Activated CD8-positive, alpha-beta memory T cell treated with anti-CD3 and anti-CD28 coated beads, Interleukin-2, amount 10 ng/mL, durations not matched to agents 7 days and 5 days (primary cell): ENCODE measurements around the gene ZNF343. TPM values are rescaled to one million over a fixed set of nuclear protein-coding genes. Genes with fewer than 3 reads are reported as not detected.

Experiments used
- ATAC-seq: fragments of 150-1000 bp; cut with Tn5 transposase; one replicate; pipeline ENCODE4 v1.10.0; 2021; ENCODE audit warnings: moderate library complexity
- CTCF ChIA-PET: fragments of 350-600 bp; sonication (Branson Sonifier 250); formaldehyde crosslinking; loops from one replicate; lab custom pipeline; 2021; ENCODE audit warnings: antibody characterized with exemption; lab: Charles Lee
- DNase-seq: peaks from one replicate; pipeline ENCODE4 v3.0.0-alpha.2; 2020
- H3K27ac Mint-ChIP-seq: one replicate; pipeline ENCODE4 v1.8.0; 2021; ENCODE audit warnings: mild to moderate bottlenecking, mixed read lengths
- H3K27me3 Mint-ChIP-seq: one replicate; pipeline ENCODE4 v1.8.0; 2021; ENCODE audit warnings: mixed read lengths
- H3K36me3 Mint-ChIP-seq: one replicate; pipeline ENCODE4 v1.8.0; 2021; ENCODE audit warnings: mild to moderate bottlenecking, mixed read lengths
- H3K4me1 Mint-ChIP-seq: one replicate; pipeline ENCODE4 v1.8.0; 2021; ENCODE audit warnings: mixed read lengths
- H3K4me3 Mint-ChIP-seq: one replicate; pipeline ENCODE4 v1.8.0; 2021; ENCODE audit warnings: mild to moderate bottlenecking, moderate library complexity, mixed read lengths
- H3K9me3 Mint-ChIP-seq: one replicate; pipeline ENCODE4 v1.8.0; 2022; ENCODE audit warnings: low read depth, mixed read lengths
- total RNA-seq, 2 experiments: library from RNA; stranded (reverse); gene quantifications; one replicate each; pipeline ENCODE4 v1.2.3, GENCODE V29; 2021

Gene ZNF343
- 10 to 100 TPM in 1 of 2 experiments, 1 to 10 TPM in 1; 7.0 to 10.3 TPM for total RNA-seq

DNA sequence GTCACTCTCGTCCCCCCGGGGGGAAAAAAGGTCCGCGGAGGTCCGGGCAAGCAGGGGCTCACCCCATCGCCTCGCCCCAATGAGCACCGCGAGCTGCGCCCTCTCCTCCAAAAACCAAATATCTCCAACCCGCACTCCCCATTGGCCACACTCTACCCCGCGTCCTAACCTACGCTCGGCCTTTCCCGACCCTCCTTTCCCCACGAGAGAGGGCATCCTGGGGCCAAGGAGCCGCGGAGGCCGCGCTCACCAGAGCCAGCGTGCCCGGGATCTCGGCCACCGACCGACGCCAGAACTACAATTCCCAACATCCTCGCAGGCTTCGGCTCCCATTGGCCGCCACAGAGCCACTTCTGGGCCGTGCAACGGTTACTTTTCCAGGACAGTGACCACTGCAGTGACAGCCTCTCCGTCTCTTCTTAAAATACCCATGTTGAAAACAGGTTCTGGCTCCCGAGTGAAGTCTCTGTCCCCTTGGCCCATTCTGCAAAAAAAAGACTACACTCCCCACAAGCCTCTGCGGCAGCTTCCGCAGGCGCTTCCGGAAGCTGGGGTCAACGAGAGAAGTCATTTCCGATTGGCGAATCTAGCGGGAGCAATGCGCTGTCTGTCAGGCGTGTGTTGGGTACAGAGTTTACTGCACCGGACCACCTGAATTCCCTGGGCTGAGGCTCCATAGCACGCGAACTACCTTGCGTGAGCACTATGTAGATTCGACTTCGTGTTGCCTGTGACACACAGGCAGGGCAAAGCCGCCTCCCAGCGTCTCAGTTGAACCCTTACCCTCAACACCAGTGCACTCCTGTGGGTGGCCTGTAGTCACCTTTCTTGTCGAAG is at the start of gene ZNF343:
Gene ZNF343, minus strand, starts transcription at position 285 of the 837 bp plus-strand sequence. CDS start 15,020 bp downstream, outside the sequence.
- Mint-ChIP-seq H3K4me1 (peaks cover 20% of the 10 kb centered on the region), H3K36me3 (peaks cover 5% of the 10 kb centered on the region), H3K27ac (peak within 1 kb of the TSS; percentile 96), H3K4me3 (peak within 1 kb of the TSS; percentile 96), H3K27me3 (peaks cover 24% of the 10 kb centered on the region), H3K9me3 (no peaks in the 10 kb centered on the region)
- peak; percentile 97 for ATAC-seq
- CTCF ChIA-PET: interaction anchor here (0.9 to 9.6 kb wide), 4 partner anchors 13 to 142 kb away, joined by 3 to 109 read pairs (median 3); partner anchors contain the start of gene SNRPB
- peak; percentile 89 for DNase-seq

DNA sequence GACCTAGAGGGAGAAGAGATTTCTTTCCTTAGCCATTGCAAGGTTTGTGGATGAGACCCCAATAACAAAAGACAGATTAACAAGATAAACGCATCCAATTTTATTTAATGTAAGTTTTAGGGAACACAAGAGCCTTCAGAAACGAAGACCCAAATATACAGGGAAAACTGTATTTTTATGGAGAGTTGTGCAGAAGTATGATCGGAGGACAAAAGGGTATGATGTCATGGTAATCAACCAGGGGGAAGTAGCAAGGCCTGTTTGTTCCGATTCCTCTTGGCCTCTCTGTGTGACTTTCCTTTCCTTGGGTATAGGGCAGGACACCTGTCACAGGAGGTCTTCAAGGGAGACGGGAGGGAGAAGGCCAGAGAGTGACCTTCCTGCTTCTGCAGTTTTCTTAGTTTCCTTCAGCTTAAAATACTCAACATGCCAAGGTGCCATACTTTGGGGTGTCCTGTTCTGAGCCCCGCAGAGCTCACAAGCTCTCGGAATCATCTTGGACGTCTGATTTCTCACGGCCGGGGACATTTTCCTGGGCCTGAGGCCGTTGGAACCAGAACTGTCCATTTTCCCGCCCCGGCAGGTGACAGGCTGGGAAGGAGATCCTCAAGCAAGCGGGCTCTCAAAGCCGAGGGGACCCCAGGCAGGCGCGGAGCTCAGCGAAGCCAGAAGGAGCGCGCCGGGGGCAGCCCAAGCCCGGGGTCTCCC is 49.3 kb upstream of the ZNF343 start:
- Mint-ChIP-seq H3K4me1 (no peaks in the 10 kb centered on the region), H3K4me3 (no peak overlapping the region), H3K9me3 (no peaks in the 10 kb centered on the region), H3K27ac (no peak overlapping the region), H3K27me3 (peaks cover 70% of the 10 kb centered on the region), H3K36me3 (no peaks in the 10 kb centered on the region)
- ATAC-seq (no peak), DNase-seq (no peak)
- CTCF ChIA-PET: no interaction called here

DNA sequence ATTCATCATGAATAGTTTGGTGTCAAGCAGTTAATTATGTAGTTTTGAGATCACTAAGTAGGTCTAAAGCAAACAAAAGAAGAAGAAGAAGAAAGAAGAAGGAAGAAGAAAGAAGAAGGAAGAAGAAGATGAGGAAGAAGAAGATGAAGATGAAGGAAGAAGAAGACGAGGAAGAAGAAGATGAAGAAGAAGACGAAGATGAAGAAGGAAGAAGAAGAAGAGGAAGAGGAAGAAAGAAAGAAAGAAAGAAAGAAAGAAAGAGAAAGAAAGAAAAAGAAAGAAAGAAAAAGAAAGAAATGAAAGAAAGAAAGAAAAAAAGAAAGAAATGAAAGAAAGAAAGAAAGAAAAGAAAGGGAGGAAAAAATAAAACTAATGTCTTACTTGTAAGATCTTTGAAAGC is 36.9 kb upstream of the ZNF343 start:
- Mint-ChIP-seq H3K36me3 (no peaks in the 10 kb centered on the region), H3K27ac (no peak overlapping the region), H3K9me3 (no peaks in the 10 kb centered on the region), H3K4me1 (no peaks in the 10 kb centered on the region), H3K4me3 (no peak overlapping the region), H3K27me3 (peaks cover 51% of the 10 kb centered on the region)
- CTCF ChIA-PET: no interaction called here
- no peak for ATAC-seq
- no peak for DNase-seq

DNA sequence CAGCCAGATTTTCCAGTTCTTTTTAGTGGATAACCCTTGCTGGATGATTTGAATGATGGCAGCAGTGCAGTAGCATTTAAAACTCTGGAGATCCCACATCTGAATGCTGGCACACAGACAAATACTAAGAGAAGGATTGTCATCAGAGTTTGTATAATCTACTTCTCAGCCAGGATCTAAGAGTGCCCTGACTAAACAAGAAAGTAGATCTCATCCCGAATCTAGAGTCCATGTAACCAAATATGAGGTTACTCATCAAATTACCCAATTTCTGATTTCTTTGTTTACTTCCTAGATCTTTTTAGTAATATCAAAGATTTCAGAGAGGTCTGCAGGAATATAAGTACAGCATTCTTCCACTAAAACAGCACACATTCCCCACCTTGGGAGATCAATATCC is 35.5 kb upstream of the ZNF343 start:
- H3K4me1 Mint-ChIP-seq: no peaks in the 10 kb centered on the region
- peaks cover 50% of the 10 kb centered on the region for H3K27me3 Mint-ChIP-seq
- no peak overlapping the region for H3K4me3 Mint-ChIP-seq
- H3K36me3 Mint-ChIP-seq: no peaks in the 10 kb centered on the region
- CTCF ChIA-PET: no interaction called here
- no peaks in the 10 kb centered on the region for H3K9me3 Mint-ChIP-seq
- ATAC-seq: no peak
- DNase-seq: no peak
- no peak overlapping the region for H3K27ac Mint-ChIP-seq

DNA sequence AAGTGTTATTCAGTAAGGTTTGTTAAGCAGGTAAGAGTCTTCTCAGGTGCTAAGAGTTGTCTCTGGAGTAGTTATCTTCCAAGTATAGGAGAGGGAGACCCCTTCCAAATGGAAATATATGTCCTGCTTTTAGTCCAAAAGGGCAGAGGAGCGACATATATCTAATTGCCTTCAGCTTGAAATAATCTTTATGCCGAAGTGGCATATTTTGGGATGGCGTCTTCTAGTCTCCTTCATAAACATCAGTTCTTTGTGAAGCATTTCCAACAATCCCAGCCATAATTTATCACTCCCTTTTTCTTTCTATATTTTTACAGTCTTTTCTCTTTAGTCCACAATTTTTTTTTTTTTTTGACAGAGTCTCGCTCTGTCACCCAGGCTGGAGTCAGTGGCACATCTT is 33.6 kb upstream of the ZNF343 start:
- DNase-seq (no peak), ATAC-seq (no peak)
- Mint-ChIP-seq H3K36me3 (no peaks in the 10 kb centered on the region), H3K27ac (no peak overlapping the region), H3K27me3 (peaks cover 59% of the 10 kb centered on the region), H3K9me3 (no peaks in the 10 kb centered on the region), H3K4me1 (no peaks in the 10 kb centered on the region), H3K4me3 (no peak overlapping the region)
- CTCF ChIA-PET: no interaction called here

DNA sequence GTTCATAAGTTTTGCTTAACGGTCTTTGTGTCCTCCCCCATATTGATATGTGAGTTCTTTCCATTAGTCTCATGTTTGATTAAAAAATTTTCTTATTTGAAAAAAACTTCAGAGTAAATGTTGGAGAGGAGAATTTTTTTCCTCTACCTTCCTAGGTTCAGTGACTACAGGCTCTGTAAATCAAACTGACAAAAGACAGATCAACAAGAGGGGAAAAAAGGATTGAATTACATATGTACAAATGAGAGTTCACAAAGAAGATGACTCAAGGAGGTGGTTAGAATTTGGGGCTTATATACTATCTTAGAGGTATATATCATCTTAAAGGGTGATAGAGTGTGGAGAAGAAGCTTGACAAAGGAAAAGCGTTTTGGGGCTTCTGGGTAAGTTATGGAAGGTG is 33.2 kb upstream of the ZNF343 start:
- Mint-ChIP-seq H3K36me3 (no peaks in the 10 kb centered on the region), H3K4me1 (no peaks in the 10 kb centered on the region), H3K4me3 (no peak overlapping the region), H3K9me3 (no peaks in the 10 kb centered on the region), H3K27me3 (peaks cover 56% of the 10 kb centered on the region), H3K27ac (no peak overlapping the region)
- no peak for ATAC-seq
- CTCF ChIA-PET: interaction anchor here (3.0 kb wide), 1 partner anchor 20 kb away, joined by 12 read pairs; no protein-coding TSS in a partner anchor
- DNase-seq: no peak

DNA sequence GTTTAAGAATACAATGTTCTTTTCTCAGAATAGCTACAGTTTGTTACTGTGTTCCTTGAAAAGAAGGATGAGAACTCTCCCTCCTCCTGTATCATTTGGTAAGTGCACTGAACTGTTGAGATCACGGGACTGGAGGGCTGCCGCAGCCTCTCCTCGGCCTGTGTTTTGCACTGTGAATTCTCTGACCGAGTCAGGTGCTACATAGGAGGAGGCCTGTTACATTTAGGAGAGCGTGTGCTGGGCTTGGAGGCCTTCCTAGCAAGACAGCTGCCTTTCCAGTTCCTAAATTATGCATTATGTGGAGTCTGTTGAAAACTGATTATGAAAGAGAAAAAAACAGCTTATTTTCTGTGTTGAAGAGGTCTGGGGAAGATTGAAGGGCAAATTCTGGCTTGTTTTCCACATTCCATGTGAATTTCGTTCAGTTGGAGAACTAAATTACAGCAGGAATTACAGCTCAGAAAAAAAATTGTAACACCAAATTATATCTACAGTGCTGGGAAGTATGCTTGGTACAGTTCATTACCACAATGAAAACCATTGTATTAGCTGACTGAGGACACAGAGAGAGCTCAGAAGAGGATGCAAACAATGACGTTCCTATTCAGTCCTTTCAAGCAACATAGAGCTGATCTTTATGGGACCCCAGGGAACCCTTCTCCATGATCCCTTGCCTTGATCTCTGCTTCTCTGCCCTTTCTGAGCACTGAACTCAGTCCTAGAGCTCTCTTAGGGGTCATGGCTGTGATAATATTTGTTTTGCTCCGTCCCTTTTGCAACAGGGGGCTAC is 30.4 kb upstream of the ZNF343 start:
- Mint-ChIP-seq H3K36me3 (no peaks in the 10 kb centered on the region), H3K4me3 (no peak overlapping the region), H3K9me3 (no peaks in the 10 kb centered on the region), H3K27ac (no peak overlapping the region), H3K27me3 (peaks cover 46% of the 10 kb centered on the region), H3K4me1 (no peaks in the 10 kb centered on the region)
- CTCF ChIA-PET: interaction anchor here (0.6 to 3.0 kb wide), 3 partner anchors 8 to 17 kb away, joined by 3 to 12 read pairs (median 3); no protein-coding TSS in a partner anchor
- ATAC-seq (no peak), DNase-seq (no peak)

DNA sequence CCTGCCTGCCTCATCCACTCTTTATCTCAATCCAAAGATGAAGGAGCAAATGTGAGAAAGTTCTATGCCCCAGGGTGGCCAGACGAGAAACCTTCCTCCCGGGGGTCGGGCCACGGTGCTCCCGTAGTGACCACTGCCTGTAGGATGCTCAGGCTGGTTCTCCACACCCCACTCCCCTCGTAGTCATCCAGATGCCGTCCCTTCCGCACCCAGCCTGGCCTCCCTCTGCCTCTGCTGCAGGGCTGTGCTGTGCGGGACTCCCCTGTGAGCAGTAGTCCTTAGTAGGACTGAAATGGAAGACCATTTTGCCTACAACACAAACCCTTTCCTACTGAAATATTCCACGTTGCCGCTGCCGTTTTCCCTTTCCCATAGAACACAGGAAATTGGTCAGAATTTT is 29.6 kb upstream of the ZNF343 start:
- Mint-ChIP-seq H3K27ac (no peak overlapping the region), H3K4me3 (no peak overlapping the region), H3K27me3 (peaks cover 48% of the 10 kb centered on the region), H3K9me3 (no peaks in the 10 kb centered on the region), H3K36me3 (no peaks in the 10 kb centered on the region), H3K4me1 (no peaks in the 10 kb centered on the region)
- ATAC-seq (no peak), DNase-seq (no peak)
- CTCF ChIA-PET: no interaction called here

DNA sequence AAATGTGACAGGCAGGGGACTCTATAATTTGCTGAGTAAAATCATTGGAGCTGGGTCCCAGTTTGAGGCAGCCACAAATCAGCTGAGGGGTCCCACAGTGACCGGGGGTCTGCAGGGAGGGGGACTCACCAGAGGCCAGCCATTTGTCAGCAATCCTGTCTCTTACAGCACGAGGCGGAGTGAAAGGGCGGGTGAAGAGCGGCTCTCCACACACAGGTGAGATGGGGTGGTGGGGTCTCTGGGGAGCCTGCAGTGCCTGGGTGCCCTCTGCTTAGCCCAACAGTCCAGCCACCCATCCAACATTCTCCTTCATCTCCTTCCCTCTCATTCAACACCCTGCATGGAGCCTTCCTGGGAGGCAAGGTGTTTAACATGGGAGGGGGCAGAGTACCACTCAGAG is 28.4 kb upstream of the ZNF343 start:
- no peak overlapping the region for H3K4me3 Mint-ChIP-seq
- ATAC-seq: no peak
- no peaks in the 10 kb centered on the region for H3K4me1 Mint-ChIP-seq
- H3K36me3 Mint-ChIP-seq: no peaks in the 10 kb centered on the region
- no peak overlapping the region for H3K27ac Mint-ChIP-seq
- H3K9me3 Mint-ChIP-seq: no peaks in the 10 kb centered on the region
- H3K27me3 Mint-ChIP-seq: peaks cover 46% of the 10 kb centered on the region
- CTCF ChIA-PET: no interaction called here
- DNase-seq: no peak

DNA sequence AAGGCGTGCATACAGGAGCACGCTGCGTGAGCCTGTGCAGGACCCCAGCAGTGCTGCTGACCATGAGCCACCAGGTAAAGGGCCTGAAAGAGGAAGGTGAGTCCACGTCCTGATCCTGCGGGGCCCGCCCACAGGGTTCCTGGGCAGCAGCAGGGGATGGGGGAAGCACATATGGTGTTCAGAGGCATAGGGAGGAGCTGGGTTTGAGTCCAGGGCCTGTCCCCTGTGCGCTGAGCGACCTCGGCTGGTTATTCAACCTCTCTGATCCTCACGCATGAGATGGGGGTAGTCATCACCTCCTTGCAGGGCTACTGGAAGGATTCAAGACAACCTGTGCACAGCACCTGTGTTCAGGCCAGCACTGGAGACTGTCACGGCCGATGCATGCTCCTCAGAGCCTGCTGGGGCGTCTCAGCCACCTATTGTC is 27.9 kb upstream of the ZNF343 start, which contains the start of gene TMC2:
Gene TMC2, plus strand, starts transcription at position 14 of the 427 bp plus-strand sequence. Its CDS starts 49 bp downstream, at position 63.
- Mint-ChIP-seq H3K27ac (no peak within 1 kb of the TSS), H3K36me3 (no peaks in the 10 kb centered on the region), H3K9me3 (no peaks in the 10 kb centered on the region), H3K4me1 (no peaks in the 10 kb centered on the region), H3K27me3 (peaks cover 45% of the 10 kb centered on the region), H3K4me3 (no peak within 1 kb of the TSS)
- DNase-seq (no peak), ATAC-seq (no peak)
- CTCF ChIA-PET: no interaction called here

DNA sequence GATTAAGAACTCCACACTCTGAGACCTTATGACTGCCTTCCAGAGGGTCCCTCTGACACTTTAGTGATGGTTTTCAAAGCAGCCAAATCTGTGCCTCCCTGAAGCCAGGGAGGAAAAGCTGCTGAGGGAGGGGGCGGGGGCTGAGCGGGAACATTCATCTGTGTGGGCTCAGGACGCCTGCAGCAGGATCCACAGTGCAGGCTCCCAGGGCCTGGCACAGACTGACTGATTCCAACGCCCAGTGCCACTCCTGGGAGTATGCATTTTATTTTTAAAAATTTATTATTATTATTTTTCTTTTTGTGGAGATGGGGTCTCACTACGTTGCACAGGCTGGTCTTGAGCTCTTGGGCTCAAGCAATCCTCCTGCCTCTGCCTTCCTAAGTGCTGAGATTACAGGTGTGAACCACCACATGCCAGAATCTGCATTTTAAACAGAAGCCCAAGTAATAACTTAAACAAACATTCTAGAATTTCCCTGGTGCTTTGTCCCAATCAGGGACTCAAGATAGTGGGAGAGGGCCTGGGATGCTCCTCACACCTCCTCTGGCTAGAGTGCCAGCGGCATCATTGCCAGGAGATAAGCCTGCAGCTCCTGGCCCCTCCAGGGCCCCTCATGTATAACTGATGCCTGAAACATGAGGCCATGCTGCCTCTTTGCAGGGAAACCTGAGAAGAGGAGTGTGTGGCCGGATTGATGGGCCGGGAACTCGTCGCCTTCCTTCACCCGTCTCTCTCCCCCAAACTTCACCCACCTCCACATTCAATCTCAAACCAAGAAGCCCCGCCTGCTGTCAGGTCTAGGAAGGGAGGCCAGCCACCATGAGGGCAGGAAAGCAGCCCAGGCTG is 27.2 kb upstream of the ZNF343 start:
- ATAC-seq: no peak
- no peak overlapping the region for H3K27ac Mint-ChIP-seq
- no peaks in the 10 kb centered on the region for H3K36me3 Mint-ChIP-seq
- H3K4me3 Mint-ChIP-seq: no peak overlapping the region
- H3K27me3 Mint-ChIP-seq: peaks cover 44% of the 10 kb centered on the region
- no peak for DNase-seq
- no peaks in the 10 kb centered on the region for H3K4me1 Mint-ChIP-seq
- no peaks in the 10 kb centered on the region for H3K9me3 Mint-ChIP-seq
- CTCF ChIA-PET: no interaction called here

DNA sequence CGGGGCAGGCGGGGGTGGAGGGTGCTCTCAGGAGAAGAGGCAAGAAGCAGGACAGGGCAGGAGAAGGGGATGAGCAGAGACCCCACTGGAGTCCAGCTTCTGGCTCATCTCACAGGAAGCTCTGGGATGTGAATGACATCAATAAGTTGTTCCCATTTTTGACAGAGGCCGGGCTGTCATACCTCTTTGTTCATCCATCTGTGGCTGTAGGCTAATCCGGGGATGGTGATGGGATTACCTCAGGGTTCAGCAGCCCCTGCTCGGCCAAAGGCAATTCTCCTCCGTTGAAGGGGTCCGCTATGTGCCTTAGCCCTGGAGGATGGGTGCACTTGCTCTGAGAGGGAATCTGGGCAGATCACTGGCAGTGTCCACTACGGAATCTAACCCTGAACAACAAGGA is 24.4 kb upstream of the ZNF343 start:
- peaks cover 27% of the 10 kb centered on the region for H3K27me3 Mint-ChIP-seq
- H3K27ac Mint-ChIP-seq: no peak overlapping the region
- ATAC-seq (no peak), DNase-seq (no peak)
- H3K9me3 Mint-ChIP-seq: no peaks in the 10 kb centered on the region
- peaks cover 5% of the 10 kb centered on the region for H3K4me1 Mint-ChIP-seq
- H3K36me3 Mint-ChIP-seq: no peaks in the 10 kb centered on the region
- H3K4me3 Mint-ChIP-seq: no peak overlapping the region
- CTCF ChIA-PET: interaction anchor here (2.6 kb wide), 1 partner anchor 11 kb away, joined by 11 read pairs; no protein-coding TSS in a partner anchor
